Heart left ventricle (tissue), 13 donors: ENCODE measurements around the gene PTPRE.

ENCODE experiments used
- POLR2A ChIP-seq, 2 donors: fragments of 450-650 bp; IDR thresholded peaks; one replicate each; pipeline ENCODE4 v1.6.1; 2017; ENCODE audit warnings: antibody characterized with exemption in 2 of 2, mild to moderate bottlenecking in 2 of 2, moderate library complexity in 2 of 2
- TF ChIP-seq, protein P1 (sequence below), 12 donors: fragments of 200-600 bp; sonication (generic) in 4 of 12; IDR thresholded peaks; one replicate each; pipeline versions ENCODE4 v1.5.0 to v1.8.0; 2018 to 2022; ENCODE audit warnings: antibody characterized with exemption in 12 of 12, mild to moderate bottlenecking in 5 of 12
- donor health status: ischemic (EF 13 %, LVEDD 7.1; RV severe dilation, severe dysfunction).
- donor health status: DM: no; HTN: yes; CAD: no.
- donor health status: DM: no; HTN: no; CAD: no.
- donor health status: ischemic (EF 25% LVEDD 6.9; RV normal size, moderate dysfunction).
- donor health status: ischemic (EF 25% LVEDD 5.7; RV mildly dilated, moderate dysfunction).
- donor health status: ischemic (EF 35%, LVEDD 5.7; RV mildly dilated, moderate dysfunction).
- donor health status: nonischemic (EF 11% LVEDD 7.7; RV severe dilation, severe dysfunction).
- donor health status: DM: yes; HTN: yes; CAD: no.
- donor health status: PGD.
- donor health status: ischemic (EF 29% LVEDD 5.4; RV normal size, mild dysfunction).
- donor health status: nonischemic (EF 23%, LVEDD 6.1; RV moderate dilation, normal function).

- TF ChIP-seq, protein P1, sequence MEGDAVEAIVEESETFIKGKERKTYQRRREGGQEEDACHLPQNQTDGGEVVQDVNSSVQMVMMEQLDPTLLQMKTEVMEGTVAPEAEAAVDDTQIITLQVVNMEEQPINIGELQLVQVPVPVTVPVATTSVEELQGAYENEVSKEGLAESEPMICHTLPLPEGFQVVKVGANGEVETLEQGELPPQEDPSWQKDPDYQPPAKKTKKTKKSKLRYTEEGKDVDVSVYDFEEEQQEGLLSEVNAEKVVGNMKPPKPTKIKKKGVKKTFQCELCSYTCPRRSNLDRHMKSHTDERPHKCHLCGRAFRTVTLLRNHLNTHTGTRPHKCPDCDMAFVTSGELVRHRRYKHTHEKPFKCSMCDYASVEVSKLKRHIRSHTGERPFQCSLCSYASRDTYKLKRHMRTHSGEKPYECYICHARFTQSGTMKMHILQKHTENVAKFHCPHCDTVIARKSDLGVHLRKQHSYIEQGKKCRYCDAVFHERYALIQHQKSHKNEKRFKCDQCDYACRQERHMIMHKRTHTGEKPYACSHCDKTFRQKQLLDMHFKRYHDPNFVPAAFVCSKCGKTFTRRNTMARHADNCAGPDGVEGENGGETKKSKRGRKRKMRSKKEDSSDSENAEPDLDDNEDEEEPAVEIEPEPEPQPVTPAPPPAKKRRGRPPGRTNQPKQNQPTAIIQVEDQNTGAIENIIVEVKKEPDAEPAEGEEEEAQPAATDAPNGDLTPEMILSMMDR (IDR thresholded peaks at IDR 0.05), result no peak
- TF ChIP-seq POLR2A (IDR thresholded peaks at IDR 0.05), result no peak
These were observed 216.0 kb downstream of the PTPRE start for GRCh38 chr10:128122931-128123330.
